Neural cell (in vitro differentiated cells): ENCODE measurements around the gene TMEM61. TPM values are rescaled to one million over a fixed set of nuclear protein-coding genes. Genes with fewer than 3 reads are reported as not detected.

Experiments used
- H2AFZ ChIP-seq: fragments of 200-600, 300-800 bp; sonication (generic), shearing (Covaris generic); 2 replicates; pipeline ENCODE4 v1.6.0; 2014; ENCODE audit warnings: low read depth, mild to moderate bottlenecking, antibody characterized with exemption, low read length, moderate library complexity
- H3F3A ChIP-seq: fragments of 200-600 bp; shearing (Covaris generic); 2 replicates; pipeline ENCODE4 v1.6.1; 2016; ENCODE audit warnings: mild to moderate bottlenecking, moderate library complexity, mixed read lengths, antibody characterized with exemption, low read length; ENCODE audit not compliant: insufficient read depth, poor library complexity, severe bottlenecking
- H3K27ac ChIP-seq: fragments of 200-600, 300-800 bp; sonication (generic), shearing (Covaris generic); 2 replicates; pipeline ENCODE4 v1.5.1; 2014; ENCODE audit warnings: mild to moderate bottlenecking, low read length, moderate library complexity
- H3K27me3 ChIP-seq: fragments of 300-800, 200-600 bp; sonication (generic), shearing (Covaris generic); 2 replicates; pipeline ENCODE4 v1.6.0; 2014; ENCODE audit warnings: mild to moderate bottlenecking, low read depth, low read length, moderate library complexity; ENCODE audit not compliant: insufficient read depth
- H3K36me3 ChIP-seq: fragments of 300-800, 200-600 bp; sonication (generic), shearing (Covaris generic); 2 replicates; pipeline ENCODE4 v1.5.1; 2014; ENCODE audit warnings: mild to moderate bottlenecking, antibody characterized with exemption, low read length, moderate library complexity; ENCODE audit not compliant: insufficient read depth
- H3K4me2 ChIP-seq: fragments of 300-800, 200-600 bp; sonication (generic), shearing (Covaris generic); 2 replicates; pipeline ENCODE4 v1.6.0; 2014; ENCODE audit warnings: mild to moderate bottlenecking, low read length
- H3K4me3 ChIP-seq: fragments of 300-800, 200-600 bp; sonication (generic), shearing (Covaris generic); 2 replicates; pipeline ENCODE4 v1.5.1; 2014; ENCODE audit warnings: mild to moderate bottlenecking, low read length, moderate library complexity
- H3K79me2 ChIP-seq: fragments of 200-600 bp; shearing (Covaris generic); replicated peaks from 2 replicates; pipeline ENCODE4 v1.6.0; 2014; ENCODE audit warnings: mild to moderate bottlenecking, low read length, moderate library complexity; ENCODE audit not compliant: insufficient read depth
- H3K9ac ChIP-seq: fragments of 300-800, 200-600 bp; sonication (generic), shearing (Covaris generic); 2 replicates; pipeline ENCODE4 v1.6.1; 2016; ENCODE audit warnings: mild to moderate bottlenecking, low read length, mixed read lengths
- H3K9me2 ChIP-seq: fragments of 200-600 bp; shearing (Covaris generic); 2 replicates; pipeline ENCODE4 v1.6.1; 2016; ENCODE audit warnings: mild to moderate bottlenecking, low read length, mixed read lengths; ENCODE audit not compliant: insufficient read depth
- H3K9me3 ChIP-seq: fragments of 200-600, 300-800 bp; sonication (generic), shearing (Covaris generic); 2 replicates; pipeline ENCODE4 v1.6.1; 2016; ENCODE audit warnings: mild to moderate bottlenecking, mixed run types, low read length, moderate library complexity, mixed read lengths
- H4K20me1 ChIP-seq: fragments of 200-600 bp; shearing (Covaris generic); 2 replicates; pipeline ENCODE4 v1.6.1; 2016; ENCODE audit warnings: mild to moderate bottlenecking, mixed run types; ENCODE audit not compliant: insufficient read depth
- EP300 ChIP-seq: fragments of 450-650 bp; conservative IDR thresholded peaks from 2 replicates; pipeline ENCODE4 v1.6.1; 2014; ENCODE audit warnings: antibody characterized with exemption, mild to moderate bottlenecking, moderate library complexity; ENCODE audit not compliant: poor library complexity, severe bottlenecking
- EZH2 ChIP-seq: fragments of 200-600, 300-800 bp; shearing (Covaris generic), sonication (generic); IDR thresholded peaks from 2 replicates; pipeline ENCODE4 v1.6.1; 2014; ENCODE audit warnings: antibody characterized with exemption, low read length, borderline replicate concordance, mild to moderate bottlenecking; ENCODE audit not compliant: insufficient read depth, poor library complexity, severe bottlenecking
- MXI1 ChIP-seq: fragments of 450-650 bp; conservative IDR thresholded peaks from 2 replicates; pipeline ENCODE4 v1.6.1; 2014; ENCODE audit warnings: antibody characterized with exemption, mild to moderate bottlenecking; ENCODE audit not compliant: poor library complexity, severe bottlenecking
- POLR2AphosphoS5 ChIP-seq: IDR thresholded peaks from 2 replicates; pipeline ENCODE4 v1.6.1; 2012
- RAD21 ChIP-seq: fragments of 450-650 bp; conservative IDR thresholded peaks from 2 replicates; pipeline ENCODE4 v1.6.1; 2014; ENCODE audit warnings: antibody characterized with exemption, mild to moderate bottlenecking, moderate library complexity
- SMC3 ChIP-seq: fragments of 450-650 bp; conservative IDR thresholded peaks from 2 replicates; pipeline ENCODE4 v1.6.1; 2014; ENCODE audit warnings: antibody characterized with exemption, mild to moderate bottlenecking, moderate library complexity; ENCODE audit not compliant: poor library complexity
- TAF1 ChIP-seq: IDR thresholded peaks from 2 replicates; pipeline ENCODE4 v1.6.1; 2012; ENCODE audit warnings: low read depth
- polyA plus RNA-seq: library from polyadenylated mRNA; depleted of rRNA; stranded (reverse); fragments of >200 nt; gene quantifications from 2 replicates; pipeline ENCODE4 v1.2.3, GENCODE V29; 2014
- TF ChIP-seq, protein P1 (sequence below): fragments of 450-650 bp; IDR thresholded peaks from 2 replicates; pipeline ENCODE4 v1.5.1; 2014; ENCODE audit warnings: antibody characterized with exemption, mild to moderate bottlenecking, moderate library complexity; ENCODE audit not compliant: poor library complexity, severe bottlenecking
- TF ChIP-seq, protein P2 (sequence below): IDR thresholded peaks from 2 replicates; pipeline ENCODE4 v1.6.1; 2012; ENCODE audit warnings: borderline replicate concordance

The TMEM61 gene
- polyA plus RNA-seq, 1 donor from 2014 or later = not detected

DNA sequence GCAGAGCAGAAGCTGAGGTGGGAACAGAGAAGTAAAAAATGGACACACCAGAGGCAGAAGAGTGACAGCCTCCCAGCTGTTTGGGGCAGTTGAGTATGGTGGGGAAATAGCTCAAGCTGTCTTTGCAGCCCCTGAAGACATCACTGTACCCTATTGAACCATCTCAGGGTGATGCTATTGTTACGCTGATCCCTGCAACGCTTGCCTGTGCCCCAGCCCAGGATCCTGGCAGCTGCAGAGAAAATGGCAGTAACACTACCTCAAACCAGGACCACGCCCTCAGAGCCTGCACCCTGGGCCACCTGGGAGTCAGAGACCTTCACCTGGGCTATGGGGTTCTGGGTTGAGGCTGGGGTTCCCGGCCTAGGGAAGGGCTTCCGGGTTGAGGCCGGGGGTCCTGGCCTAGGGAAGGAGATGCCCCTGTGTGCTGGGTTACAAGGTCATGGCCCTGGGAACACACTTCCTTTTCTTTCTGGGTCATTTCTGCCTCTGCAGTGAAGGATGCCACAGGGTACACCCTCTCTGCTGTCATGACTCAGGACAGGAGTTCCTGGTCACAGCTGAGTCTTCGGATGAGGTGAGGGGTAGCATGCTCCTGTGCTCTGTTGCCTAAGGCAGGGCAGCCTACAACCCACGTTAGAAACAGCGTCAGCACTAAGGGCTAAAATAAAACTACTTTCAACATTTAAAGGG lies 29.9 kb downstream of the TMEM61 start:
- Histone ChIP-seq H3K9me2 (no peaks in the 10 kb centered on the region), H3K27ac (no peak overlapping the region), H3K36me3 (no peaks in the 10 kb centered on the region), H3K4me2 (no peak overlapping the region), H3F3A (no peaks in the 10 kb centered on the region), H3K79me2 (no peaks in the 10 kb centered on the region), H3K27me3 (no peaks in the 10 kb centered on the region), H3K9ac (no peak overlapping the region), H2AFZ (no peak overlapping the region), H4K20me1 (no peaks in the 10 kb centered on the region), H3K4me3 (no peak overlapping the region), H3K9me3 (no peaks in the 10 kb centered on the region)
- TF ChIP-seq, protein P1, sequence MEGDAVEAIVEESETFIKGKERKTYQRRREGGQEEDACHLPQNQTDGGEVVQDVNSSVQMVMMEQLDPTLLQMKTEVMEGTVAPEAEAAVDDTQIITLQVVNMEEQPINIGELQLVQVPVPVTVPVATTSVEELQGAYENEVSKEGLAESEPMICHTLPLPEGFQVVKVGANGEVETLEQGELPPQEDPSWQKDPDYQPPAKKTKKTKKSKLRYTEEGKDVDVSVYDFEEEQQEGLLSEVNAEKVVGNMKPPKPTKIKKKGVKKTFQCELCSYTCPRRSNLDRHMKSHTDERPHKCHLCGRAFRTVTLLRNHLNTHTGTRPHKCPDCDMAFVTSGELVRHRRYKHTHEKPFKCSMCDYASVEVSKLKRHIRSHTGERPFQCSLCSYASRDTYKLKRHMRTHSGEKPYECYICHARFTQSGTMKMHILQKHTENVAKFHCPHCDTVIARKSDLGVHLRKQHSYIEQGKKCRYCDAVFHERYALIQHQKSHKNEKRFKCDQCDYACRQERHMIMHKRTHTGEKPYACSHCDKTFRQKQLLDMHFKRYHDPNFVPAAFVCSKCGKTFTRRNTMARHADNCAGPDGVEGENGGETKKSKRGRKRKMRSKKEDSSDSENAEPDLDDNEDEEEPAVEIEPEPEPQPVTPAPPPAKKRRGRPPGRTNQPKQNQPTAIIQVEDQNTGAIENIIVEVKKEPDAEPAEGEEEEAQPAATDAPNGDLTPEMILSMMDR = no peak
- no peak for TF ChIP-seq MXI1
- TF ChIP-seq TAF1 = no peak
- TF ChIP-seq SMC3 = no peak
- TF ChIP-seq EZH2 = no peak
- no peak for TF ChIP-seq POLR2AphosphoS5
- TF ChIP-seq, protein P2, sequence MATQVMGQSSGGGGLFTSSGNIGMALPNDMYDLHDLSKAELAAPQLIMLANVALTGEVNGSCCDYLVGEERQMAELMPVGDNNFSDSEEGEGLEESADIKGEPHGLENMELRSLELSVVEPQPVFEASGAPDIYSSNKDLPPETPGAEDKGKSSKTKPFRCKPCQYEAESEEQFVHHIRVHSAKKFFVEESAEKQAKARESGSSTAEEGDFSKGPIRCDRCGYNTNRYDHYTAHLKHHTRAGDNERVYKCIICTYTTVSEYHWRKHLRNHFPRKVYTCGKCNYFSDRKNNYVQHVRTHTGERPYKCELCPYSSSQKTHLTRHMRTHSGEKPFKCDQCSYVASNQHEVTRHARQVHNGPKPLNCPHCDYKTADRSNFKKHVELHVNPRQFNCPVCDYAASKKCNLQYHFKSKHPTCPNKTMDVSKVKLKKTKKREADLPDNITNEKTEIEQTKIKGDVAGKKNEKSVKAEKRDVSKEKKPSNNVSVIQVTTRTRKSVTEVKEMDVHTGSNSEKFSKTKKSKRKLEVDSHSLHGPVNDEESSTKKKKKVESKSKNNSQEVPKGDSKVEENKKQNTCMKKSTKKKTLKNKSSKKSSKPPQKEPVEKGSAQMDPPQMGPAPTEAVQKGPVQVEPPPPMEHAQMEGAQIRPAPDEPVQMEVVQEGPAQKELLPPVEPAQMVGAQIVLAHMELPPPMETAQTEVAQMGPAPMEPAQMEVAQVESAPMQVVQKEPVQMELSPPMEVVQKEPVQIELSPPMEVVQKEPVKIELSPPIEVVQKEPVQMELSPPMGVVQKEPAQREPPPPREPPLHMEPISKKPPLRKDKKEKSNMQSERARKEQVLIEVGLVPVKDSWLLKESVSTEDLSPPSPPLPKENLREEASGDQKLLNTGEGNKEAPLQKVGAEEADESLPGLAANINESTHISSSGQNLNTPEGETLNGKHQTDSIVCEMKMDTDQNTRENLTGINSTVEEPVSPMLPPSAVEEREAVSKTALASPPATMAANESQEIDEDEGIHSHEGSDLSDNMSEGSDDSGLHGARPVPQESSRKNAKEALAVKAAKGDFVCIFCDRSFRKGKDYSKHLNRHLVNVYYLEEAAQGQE = no peak
- TF ChIP-seq RAD21 = no peak
- no peak for TF ChIP-seq EP300

DNA sequence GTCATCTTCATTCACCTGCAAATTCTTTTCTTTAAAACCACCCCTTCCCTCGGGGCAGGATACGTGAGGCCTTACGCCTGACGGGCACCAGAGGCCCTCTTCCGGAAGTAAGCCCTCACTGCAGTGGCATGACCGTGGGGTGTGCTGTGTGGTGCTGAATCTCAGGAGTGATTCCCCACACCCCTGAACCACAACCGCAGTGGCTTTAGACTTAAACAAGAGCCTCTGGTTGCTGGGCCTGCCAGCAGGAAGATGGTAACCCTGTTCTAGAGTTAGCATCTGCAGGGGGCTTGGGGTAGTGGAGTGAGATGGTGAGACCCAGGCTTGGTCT lies 30.4 kb downstream of the TMEM61 start:
- no peaks in the 10 kb centered on the region for H3F3A ChIP-seq
- no peaks in the 10 kb centered on the region for H3K9me2 ChIP-seq
- TF ChIP-seq MXI1 (no peak), TAF1 (no peak), POLR2AphosphoS5 (no peak), EZH2 (no peak), EP300 (no peak), SMC3 (no peak)
- TF ChIP-seq, protein P1 = no peak
- TF ChIP-seq, protein P2 = no peak
- no peaks in the 10 kb centered on the region for H3K9me3 ChIP-seq
- no peak overlapping the region for H2AFZ ChIP-seq
- no peaks in the 10 kb centered on the region for H3K36me3 ChIP-seq
- no peak overlapping the region for H3K9ac ChIP-seq
- H3K27me3 ChIP-seq = no peaks in the 10 kb centered on the region
- no peak overlapping the region for H3K4me3 ChIP-seq
- no peak overlapping the region for H3K27ac ChIP-seq
- no peak overlapping the region for H3K4me2 ChIP-seq
- no peaks in the 10 kb centered on the region for H4K20me1 ChIP-seq
- no peaks in the 10 kb centered on the region for H3K79me2 ChIP-seq
